GM18907 (cell line): ENCODE measurements around the gene GRIK4.

Experiments used
- ATAC-seq: cut with Tn5 transposase; IDR thresholded peaks from one replicate; pipeline ENCODE4 v1.9.1; 2021; ENCODE audit warnings: mild to moderate bottlenecking, moderate library complexity; ENCODE audit not compliant: unreplicated experiment

Gene GRIK4

DNA sequence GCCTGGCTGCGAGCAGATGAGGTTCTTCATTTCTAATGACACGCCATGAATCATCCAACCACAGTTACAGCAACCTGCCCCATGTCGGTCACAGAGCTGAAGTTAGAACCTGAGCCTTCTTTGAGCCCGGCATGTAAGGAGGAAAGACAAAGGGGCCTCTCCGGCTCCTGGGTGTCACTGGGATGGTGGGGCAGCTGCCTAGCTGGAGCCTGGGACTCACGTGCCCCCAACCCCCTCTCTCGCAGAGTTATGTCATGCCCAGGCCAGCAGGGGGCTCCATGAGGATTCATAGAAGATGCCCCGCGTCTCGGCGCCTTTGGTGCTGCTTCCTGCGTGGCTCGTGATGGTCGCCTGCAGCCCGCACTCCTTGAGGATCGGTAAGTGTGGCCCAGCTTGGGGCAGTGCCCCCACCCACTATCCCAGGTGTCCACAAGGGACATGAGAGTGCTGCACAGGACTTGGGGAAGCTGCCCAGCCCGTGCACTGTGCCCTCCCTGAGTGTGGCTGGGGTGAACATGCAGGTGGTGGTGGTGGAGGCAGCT is 148.5 kb downstream of the GRIK4 start:
- ATAC-seq, result no peak

DNA sequence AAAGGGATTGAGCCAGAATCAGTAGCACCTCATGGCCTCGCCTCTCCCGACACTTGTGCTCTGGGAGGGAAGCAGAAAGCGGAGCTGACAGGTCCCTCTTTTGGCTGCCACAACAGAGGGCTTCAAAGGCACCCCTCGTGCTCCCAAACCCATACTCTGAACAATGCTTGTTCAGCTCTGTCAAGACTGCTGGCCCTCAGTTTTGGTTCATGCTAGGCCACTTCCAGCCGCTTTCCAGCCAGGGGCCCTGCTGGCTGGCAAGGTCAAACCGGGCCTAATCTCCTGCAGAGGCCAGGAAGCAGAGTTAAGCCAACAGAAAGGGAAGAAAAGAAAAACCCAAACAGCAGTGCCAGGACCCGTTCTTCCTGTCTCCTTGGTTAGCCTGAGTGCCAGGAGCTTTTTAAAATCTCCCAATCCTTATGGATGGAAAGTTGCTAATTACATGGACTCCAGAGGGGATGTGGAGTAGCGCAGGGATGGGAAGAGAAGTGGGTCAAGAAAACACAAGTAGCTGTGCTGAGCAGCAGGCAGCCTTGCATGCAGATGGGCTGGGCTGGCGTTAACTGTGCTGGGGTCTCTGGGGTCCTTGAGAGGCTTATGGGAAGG is 150.6 kb downstream of the GRIK4 start:
- no peak for ATAC-seq

DNA sequence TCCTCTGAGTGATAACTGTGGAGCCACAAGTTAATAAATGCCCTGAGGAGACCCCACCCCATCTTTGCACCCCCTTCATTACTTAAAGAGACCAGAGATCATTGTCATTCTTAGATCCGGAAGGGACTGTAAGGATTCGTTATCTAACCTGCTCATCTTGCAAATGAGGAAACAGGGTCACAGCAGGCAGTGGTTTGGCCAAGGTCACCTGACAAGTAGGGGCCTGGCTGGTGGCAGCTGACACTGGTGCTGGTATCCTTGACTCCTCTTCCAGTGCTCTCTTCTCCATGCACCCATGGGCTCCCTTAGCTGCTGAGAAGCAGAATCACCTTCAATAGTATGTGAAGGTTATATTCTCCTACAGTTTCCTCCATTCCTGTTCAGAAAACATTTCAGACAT is 151.6 kb downstream of the GRIK4 start:
- no peak for ATAC-seq

DNA sequence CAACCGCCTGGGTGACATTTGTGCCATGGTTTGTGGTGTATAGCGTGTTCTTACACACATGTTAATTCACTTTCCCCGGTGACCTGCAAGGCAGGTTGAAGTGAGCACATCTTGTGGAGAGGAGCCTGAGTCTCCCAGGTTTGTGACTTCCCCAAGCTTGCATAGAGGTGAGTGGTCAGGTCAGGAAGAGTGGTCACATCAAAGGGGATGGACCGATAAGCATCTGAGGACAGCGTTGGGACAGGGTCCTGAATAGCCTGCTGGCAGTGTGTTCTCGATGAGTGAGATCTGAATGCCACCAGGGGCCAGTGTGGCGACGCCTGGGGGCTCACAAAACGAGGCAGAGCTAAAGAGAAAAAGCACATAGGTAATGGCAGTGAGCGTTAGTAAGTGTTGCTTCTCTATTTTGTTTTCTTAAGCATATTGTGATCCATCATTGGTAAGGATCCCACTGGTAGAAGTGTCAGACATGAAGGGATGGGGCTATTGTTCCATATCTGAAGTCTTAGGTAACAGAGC is 154.6 kb downstream of the GRIK4 start:
- ATAC-seq, result no peak

DNA sequence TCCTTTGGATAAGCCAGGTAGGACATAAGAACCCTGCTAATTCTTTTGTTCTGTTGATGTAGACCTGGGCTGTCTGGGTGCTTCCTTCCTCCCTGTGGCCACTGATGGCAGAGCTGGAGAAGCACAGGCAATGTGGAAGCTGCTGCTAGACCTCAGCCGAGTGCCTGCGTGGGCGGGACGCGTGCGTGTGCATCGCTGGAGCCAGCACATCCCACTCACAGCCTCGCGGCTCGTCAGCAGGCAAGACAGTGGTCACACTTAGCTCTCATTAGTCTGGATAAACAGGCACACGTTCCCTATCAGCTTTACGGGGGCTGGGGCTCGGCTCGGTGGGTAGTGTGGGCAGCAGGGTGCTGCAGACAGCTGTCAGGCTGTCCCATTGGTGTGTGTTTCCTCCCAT is 155.7 kb downstream of the GRIK4 start:
- no peak for ATAC-seq

DNA sequence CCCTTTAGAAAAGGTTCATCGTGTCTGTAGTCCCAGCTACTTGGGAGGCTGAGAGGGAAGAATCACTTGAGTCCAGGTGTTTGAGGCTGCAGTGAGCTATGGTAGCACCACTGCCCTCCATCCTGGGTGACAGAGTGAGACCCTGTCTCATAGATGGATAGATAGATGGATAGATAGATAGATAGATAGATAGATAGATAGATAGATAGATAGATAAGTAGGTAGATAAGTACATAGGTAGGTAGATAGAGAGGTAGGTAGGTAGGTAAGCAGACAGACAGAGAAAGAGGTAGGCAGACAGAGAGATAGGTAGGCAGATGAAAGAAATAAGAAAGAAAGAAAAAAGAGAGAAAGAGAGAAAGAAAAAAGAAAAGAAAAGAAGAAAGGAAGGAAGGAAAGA is 156.4 kb downstream of the GRIK4 start:
- no peak for ATAC-seq

DNA sequence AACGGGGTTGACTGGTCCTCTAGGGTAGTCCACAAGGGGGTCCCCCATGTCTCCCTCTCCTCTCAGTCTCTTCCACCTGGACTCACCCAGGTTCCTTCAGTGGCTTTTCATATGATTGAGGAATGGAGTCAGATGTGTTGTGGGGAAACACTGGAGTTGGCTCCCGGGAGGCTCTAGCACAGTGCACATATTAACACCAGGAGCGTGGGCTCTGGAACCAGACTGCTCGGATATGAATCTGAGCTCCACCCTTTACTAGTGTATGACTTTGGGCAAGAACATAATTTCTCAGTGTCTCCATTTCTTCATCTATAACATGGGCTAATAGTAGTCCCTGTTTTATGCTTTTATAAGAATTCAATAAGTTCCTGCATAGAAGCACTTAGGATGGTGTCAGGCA is 157.0 kb downstream of the GRIK4 start:
- ATAC-seq, result no peak

DNA sequence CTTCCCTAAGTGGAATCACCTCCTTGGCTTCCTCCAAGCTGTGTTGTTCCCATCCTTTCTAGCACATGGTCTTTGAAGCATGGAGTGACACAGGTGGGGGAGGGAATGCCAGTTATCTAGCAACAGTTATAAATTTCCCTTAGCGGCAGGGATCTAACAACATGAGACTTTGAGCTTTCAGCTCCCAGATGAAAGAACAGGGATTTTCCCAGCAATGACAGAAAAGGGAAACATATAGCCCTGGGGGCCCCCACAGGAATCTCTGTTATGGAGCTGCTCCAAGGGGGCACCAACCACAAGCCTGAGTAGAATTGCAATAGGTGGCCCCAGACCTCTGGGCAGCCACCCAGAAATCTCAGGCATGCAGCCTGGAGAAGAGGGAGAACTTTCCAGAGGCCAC is 163.0 kb downstream of the GRIK4 start:
- no peak for ATAC-seq

DNA sequence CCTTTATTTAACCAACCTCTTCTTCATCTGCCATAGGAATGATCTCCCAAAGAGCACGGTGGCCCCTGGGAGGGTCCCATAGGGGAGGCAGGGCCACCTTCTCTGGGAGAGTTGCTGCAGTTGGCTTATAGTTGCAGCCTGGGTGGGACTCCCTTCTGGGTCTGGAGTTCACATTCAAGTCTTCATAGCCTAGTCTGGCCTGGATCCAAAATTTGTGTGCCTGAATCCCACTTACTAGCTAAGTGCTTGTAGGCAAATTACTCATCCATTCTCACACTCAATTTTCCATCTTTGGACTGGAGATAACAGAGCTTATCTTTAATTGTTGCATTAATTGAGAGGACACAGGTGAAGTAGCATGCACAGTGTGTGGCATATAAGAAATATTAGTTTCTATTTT is 163.6 kb downstream of the GRIK4 start:
- ATAC-seq, result no peak

DNA sequence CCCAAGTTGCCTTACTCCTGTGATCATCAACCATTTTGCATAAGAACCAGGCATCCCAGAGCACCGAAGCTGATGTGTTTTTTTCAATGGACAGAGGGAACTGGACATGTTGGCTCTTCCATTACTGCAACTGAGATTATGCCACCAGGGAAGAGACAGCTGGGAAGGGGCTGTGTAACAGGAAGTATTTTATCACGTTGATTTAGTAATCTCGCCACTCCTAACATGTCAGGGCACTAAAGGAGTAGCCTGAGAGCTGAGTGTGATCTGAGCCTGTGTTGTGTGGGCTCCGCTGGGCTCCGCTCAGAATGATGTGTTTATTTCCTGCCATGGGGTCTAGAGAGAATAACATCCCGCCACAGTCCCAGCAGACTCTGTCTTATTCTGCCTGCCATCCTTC is 165.4 kb downstream of the GRIK4 start:
- no peak for ATAC-seq

DNA sequence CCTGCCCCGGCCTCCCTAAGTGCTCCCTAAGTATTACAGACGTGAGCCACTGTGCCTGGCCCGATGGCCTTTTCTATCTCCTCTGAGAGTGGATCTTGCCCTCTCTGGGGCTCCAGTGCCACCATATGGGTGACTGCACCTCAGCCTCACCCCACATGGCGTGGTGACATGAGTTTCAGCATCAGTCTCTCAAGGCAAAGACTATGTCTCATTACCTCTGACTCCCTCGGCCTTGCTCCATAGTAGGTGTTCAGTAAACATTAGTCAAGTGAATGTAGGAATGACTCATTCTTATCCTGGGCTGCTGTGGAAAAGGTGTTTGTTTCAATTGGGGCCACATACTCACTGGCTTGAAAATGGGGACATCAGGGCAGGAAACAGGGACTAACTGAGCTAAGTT is 168.8 kb downstream of the GRIK4 start:
- no peak for ATAC-seq

DNA sequence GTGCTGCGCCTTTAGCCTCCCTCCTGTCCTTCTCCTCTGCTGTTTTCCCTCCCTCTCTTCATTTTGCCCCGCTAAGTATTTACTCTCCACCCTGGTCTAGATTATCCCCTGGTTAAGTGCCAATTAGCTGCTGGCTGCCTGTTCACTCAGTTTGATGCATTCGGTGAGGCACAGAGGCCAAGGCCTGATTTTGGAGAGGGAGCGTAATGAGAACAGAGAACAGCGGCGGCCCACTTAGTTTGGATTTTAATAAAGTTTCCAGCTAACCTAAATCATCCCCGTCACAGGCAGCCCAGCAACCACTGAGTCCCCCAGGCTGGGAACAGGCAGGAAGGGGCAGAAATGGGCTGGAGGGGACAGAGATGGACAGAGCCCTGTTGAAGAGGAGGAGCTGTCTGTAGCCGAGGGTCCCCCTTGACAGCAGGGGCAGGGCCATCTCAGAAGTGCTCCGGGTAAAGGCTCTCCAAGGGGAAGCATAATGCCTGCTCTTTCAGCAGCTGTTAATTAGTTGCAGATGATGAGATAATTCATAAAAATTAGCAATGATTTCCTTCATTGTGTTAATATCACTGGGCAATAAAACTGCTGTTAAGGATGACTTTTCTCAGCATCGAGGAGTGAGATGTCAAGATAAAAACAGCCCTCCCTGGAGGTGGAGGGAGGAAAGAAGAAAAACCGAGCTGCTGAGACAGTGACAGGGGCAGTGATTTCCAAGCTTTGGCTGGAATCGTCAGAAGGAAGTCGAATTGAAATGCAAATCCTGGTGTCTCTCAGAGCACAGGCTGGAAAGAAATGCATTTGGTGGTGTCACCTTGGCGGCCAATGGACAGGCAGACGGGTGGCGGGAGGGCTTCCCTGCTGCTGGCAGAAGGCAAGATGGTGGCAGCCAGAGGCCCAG is 170.1 kb downstream of the GRIK4 start:
- ATAC-seq, result no peak

DNA sequence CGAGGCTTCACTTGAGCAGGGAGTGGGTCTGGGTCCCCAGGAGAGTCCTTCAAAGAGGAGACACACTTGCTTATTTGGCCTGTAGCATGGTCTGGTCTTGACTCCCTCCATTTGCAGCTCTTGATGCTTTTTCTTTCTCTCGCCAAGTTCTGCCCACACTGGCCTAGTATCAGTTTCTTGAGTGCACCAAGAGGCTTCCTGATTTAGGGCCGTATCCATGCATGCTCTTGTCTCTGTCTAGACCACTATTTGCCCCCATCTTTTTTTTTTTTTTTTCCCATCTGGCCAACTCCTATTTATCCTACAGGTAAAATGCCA is 170.7 kb downstream of the GRIK4 start:
- ATAC-seq, result no peak

DNA sequence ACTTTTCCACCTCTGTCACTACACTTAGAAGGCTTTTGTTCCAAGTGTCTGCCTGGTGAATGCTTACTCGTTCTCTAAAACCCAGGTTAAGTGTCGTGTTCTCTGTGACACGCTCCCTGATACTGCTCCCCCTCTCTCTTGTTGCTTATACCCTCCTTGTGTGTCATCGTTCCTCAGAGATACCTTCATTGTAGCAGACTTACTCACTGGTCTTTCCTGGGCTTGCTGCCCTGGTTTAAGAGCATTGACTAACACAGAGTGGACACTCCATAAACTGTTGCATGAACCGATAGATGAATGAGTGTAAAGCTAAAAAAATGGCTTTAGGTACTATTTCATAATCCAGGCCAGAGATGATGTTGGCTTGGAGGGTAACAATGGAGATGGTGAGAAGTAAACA is 171.3 kb downstream of the GRIK4 start:
- no peak for ATAC-seq

DNA sequence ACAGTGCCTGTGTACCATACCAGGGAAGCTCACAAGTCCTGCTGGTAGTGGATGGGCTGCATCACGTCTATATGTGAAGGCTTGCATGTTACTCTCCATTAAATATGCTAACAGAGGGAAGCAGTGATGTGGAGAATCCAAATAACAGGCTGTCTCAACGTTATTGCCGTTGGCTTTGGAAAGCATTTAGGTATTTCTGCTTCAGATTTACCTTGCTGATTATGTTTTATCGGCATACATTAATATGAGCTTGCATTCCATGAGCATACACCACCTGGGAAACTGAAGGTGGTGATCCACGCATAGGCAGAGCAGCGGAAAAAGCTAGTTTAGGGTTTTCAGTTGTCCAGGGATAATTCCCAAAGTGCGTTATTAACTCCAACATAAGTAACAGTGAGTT is 175.0 kb downstream of the GRIK4 start:
- no peak for ATAC-seq

DNA sequence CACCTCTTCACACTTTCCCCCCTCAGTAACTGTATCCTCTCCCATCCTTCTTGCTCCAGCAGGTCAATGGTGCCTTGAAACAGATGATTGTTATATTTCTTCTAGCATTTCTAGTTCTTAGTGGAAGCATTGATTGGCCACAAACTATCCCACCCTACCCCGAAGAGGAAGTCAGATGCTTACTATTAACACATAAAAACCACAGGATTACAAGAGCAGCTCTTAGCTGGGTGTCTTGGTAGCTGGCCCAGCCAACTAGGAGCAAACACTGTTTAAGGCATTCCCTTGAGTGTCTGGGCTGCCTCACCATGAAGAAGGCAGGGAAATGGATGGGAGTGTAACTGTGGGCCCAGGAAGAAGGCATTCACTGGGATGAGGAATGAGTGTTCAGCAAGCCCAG is 176.6 kb downstream of the GRIK4 start:
- ATAC-seq, result no peak

DNA sequence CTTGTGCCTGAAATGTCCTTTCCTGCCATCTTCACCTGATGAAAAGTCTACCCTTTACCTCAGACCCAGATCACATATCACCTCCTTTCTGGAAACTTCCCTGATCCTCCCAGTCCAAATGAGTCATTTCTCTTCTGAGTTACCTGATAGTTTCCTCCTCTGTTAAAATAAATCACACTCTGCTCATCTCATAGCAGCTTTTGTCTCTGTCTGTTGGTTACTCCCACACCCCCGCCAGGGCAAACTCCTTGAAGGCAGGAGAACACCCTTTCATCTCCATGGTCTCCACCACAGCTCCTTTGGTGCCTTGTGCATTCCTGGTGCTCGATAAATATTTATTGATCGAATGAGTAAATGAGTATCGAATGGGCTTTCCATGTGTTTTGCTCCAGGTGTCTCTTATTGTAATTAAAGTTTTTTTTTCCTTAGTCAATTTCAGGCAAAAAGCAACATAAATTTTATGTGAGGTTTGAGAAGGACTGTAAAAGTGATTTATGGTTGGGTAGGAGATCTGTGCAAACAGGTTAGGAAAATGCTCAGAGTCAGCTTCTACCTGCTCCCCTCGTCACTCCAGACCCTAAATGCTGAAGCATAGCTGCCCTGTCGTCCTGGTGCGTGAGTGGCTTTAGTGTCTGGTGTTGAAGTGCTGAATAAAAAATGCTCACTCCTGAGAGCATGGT is 178.2 kb downstream of the GRIK4 start:
- no peak for ATAC-seq

DNA sequence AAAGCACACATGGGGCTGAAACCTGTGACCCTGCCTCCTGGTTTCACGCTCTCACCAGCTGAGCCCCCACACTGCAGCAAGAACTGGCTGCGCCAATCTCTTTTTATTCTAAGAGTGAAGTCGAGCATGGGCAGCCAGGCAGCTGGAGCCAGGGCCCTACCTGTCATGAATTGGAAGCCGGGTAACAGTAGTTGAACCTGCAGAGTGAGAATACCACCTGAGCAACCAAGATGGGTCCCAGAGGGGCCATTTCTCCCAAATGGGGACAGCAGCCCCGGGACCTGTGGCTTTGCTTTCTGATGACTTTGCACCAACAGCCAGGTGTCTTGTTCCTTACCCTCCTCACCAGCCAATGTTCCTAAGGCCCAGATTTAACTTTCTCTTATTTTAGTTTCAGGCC is 178.9 kb downstream of the GRIK4 start:
- ATAC-seq, result no peak

DNA sequence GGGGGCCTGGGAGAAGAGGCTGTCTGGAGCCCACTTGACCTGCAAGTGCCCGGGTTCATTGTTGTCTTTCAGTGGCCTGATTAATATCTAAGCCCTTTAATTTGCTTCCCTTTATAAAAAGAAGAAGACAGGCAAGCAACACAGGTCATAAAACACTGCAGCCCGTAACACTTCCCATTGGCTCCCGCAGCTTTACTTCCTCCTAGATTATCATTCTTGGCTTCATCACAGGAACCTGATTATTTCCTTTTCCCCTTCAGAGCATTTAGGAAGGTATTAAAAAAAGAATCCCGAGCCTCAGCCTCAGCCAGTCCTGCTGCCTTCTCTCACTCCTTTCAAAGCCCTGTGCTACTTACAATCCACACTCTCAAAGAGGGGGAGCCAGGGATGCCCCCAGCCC is 183.2 kb downstream of the GRIK4 start:
- ATAC-seq, result no peak

DNA sequence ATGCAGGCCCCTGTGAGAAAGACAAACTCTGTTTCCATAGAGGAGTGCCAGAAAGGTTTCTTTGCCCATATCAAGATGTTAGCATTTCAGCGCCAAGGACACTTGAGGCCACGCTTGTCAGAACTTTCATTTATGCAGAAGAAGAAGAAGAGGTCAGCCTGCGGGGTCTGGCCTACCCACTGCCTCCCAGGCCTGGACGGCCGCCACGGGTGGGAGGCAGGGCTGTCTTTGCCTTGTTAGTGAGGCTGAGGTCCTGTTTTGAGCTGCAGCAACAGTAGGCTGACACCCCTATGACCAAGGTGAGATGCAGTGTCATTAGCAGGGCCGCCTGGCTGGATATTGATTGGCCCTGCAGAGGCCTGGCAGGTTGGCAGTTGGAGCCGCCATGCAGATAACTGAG is 183.9 kb downstream of the GRIK4 start:
- ATAC-seq, result no peak

DNA sequence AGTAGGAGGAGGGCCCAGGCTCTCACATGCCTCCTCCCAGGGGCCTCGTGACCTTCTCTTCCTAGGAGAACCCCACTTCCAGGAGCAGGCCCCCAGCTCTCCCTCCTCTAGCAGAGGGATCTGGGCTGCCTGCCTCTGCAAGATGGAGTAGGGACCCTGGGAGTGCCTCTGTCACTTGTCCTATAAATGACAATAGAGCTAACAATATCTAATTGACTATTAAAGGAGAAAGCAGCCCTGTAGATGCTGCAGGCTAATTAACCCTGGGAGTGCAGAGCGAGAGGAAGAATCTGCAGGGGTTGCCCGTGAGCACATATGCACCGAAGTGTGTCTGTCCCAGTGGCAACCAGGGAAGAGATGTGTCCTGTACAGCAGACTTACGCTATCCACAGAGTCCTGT is 184.4 kb downstream of the GRIK4 start:
- ATAC-seq, result no peak
